IPS-NIHi11 (cell line): ENCODE results near the gene GLB1L2.

Experiments used
- DNase-seq: peaks from one replicate; pipeline ENCODE4 v3.0.0; 2012; ENCODE audit warnings: mixed read lengths, low spot score

The GLB1L2 gene

GRCh38 chr11:134367781-134368180 lies 36.0 kb downstream of the GLB1L2 start:
- DNase-seq, result no peak

GRCh38 chr11:134369656-134370525 lies 38.1 kb downstream of the GLB1L2 start:
- DNase-seq, result no peak

GRCh38 chr11:134370526-134371435 lies 39.0 kb downstream of the GLB1L2 start:
- DNase-seq, result no peak

GRCh38 chr11:134371436-134372185 lies 39.8 kb downstream of the GLB1L2 start:
- DNase-seq, result no peak

- DNase-seq, result no peak
Observed at GRCh38 chr11:134372536-134372935, 40.7 kb downstream of the GLB1L2 start.

- DNase-seq, result no peak
Observed at GRCh38 chr11:134372961-134373360, 41.2 kb downstream of the GLB1L2 start.

GRCh38 chr11:134373591-134374052 lies 41.8 kb downstream of the GLB1L2 start:
- no peak for DNase-seq

- DNase-seq, result no peak
Observed at GRCh38 chr11:134374171-134374570, 42.4 kb downstream of the GLB1L2 start.

- DNase-seq, result no peak
Observed at GRCh38 chr11:134374891-134375550, 43.2 kb downstream of the GLB1L2 start.

GRCh38 chr11:134376150-134376921 lies 44.5 kb downstream of the GLB1L2 start:
- peak; percentile 47 for DNase-seq

GRCh38 chr11:134377876-134378275 lies 46.1 kb downstream of the GLB1L2 start:
- DNase-seq, result no peak

- DNase-seq, result no peak
Observed at GRCh38 chr11:134379241-134379640, 47.5 kb downstream of the GLB1L2 start.

- no peak for DNase-seq
Observed at GRCh38 chr11:134380229-134380628, 48.4 kb downstream of the GLB1L2 start.

- no peak for DNase-seq
Observed at GRCh38 chr11:134380785-134381184, 49.0 kb downstream of the GLB1L2 start.

GRCh38 chr11:134382257-134382656 lies 50.5 kb downstream of the GLB1L2 start:
- no peak for DNase-seq

GRCh38 chr11:134382830-134383229 lies 51.0 kb downstream of the GLB1L2 start:
- no peak for DNase-seq

GRCh38 chr11:134383576-134384221 lies 51.9 kb downstream of the GLB1L2 start:
- no peak for DNase-seq

GRCh38 chr11:134384406-134384805 lies 52.6 kb downstream of the GLB1L2 start:
- no peak for DNase-seq

GRCh38 chr11:134385171-134385570 lies 53.4 kb downstream of the GLB1L2 start:
- DNase-seq, result no peak
